BLaER1 (cell line): Measurements from ENCODE around the gene GFI1B.
A peak's percentile ranks its signal among the peaks of the same experiment; 100 is the strongest.

Experiments used
- H3K27ac ChIP-seq: shearing (Covaris generic); formaldehyde crosslinking; 2 replicates; pipeline ENCODE4 v1.8.1; 2022
- H3K27me3 ChIP-seq: shearing (Covaris generic); formaldehyde crosslinking; 2 replicates; pipeline ENCODE4 v1.8.1; 2022
- H3K36me3 ChIP-seq: shearing (Covaris generic); formaldehyde crosslinking; 2 replicates; pipeline ENCODE4 v1.8.1; 2022
- H3K4me1 ChIP-seq: shearing (Covaris generic); formaldehyde crosslinking; 2 replicates; pipeline ENCODE4 v1.8.1; 2022
- H3K4me2 ChIP-seq: shearing (Covaris generic); formaldehyde crosslinking; 2 replicates; pipeline ENCODE4 v1.8.1; 2022
- H3K4me3 ChIP-seq: shearing (Covaris generic); formaldehyde crosslinking; 2 replicates; pipeline ENCODE4 v1.8.1; 2022
- H3K9ac ChIP-seq: shearing (Covaris generic); formaldehyde crosslinking; 2 replicates; pipeline ENCODE4 v1.8.1; 2022
- H3K9me3 ChIP-seq: shearing (Covaris generic); formaldehyde crosslinking; 2 replicates; pipeline ENCODE4 v1.8.1; 2022
- H4K20me1 ChIP-seq: shearing (Covaris generic); formaldehyde crosslinking; 2 replicates; pipeline ENCODE4 v1.8.1; 2022
- Cebpa-rat ChIP-seq: shearing (Covaris generic); IDR thresholded peaks from 2 replicates; pipeline ENCODE4 v1.8.1; 2022

The GFI1B gene

DNA sequence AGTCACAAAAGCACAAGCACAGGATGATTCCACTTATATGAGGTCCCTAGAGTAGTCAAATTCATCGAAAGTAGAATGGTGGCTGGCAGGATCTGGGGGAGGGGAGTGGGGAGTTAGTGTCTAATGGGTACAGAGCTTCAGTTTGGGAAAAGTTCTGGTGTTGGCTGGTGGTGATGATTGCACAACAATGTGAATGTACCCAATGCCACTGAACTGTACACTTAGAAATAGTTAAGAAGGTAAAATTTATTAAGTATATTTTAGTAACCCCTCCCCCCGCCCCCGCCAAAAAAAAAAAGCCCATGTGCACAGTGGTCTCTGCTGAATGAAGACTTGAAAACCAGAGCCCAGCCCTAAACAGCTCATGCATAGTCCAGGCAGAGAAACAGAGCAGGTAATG lies 27.5 kb downstream of the GFI1B start:
- no peaks in the 10 kb centered on the region for H3K27me3 ChIP-seq
- H4K20me1 ChIP-seq = no peaks in the 10 kb centered on the region
- no peaks in the 10 kb centered on the region for H3K36me3 ChIP-seq
- H3K27ac ChIP-seq = no peak overlapping the region
- no peak overlapping the region for H3K4me3 ChIP-seq
- peaks cover 17% of the 10 kb centered on the region for H3K9me3 ChIP-seq
- no peak overlapping the region for H3K9ac ChIP-seq
- peak overlapping the region; percentile 96 for H3K4me2 ChIP-seq
- peaks cover 47% of the 10 kb centered on the region for H3K4me1 ChIP-seq
- TF ChIP-seq Cebpa-rat = no peak

GRCh38 chr9:133006731-133007352 lies 28.3 kb downstream of the GFI1B start:
- Histone ChIP-seq H3K9ac (no peak overlapping the region), H4K20me1 (no peaks in the 10 kb centered on the region), H3K4me3 (no peak overlapping the region), H3K36me3 (no peaks in the 10 kb centered on the region), H3K4me2 (no peak overlapping the region), H3K27me3 (no peaks in the 10 kb centered on the region), H3K9me3 (peaks cover 18% of the 10 kb centered on the region), H3K4me1 (peaks cover 40% of the 10 kb centered on the region), H3K27ac (no peak overlapping the region)
- no peak for TF ChIP-seq Cebpa-rat

- no peak overlapping the region for H3K27ac ChIP-seq
Observed at GRCh38 chr9:133008406-133008805, 29.9 kb downstream of the GFI1B start.

DNA sequence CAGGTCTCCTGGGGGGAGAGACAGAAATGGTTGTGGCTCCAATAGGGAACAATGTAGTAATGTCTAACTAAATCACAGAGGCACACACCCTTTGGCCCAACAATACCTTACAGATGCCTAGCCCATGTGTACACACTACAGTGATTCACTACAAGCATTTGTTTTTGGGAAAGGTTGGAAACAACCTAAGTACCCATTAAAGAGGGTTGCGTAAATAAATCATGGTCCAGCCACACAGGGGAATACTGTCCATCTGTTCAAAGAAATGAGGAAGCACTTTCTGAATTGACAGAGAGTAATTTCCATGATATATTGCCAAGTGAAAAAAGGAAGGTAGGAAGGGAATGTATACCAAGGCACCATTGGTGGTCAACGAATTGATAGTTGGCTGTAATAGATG lies 30.3 kb downstream of the GFI1B start:
- no peak for TF ChIP-seq Cebpa-rat
- Histone ChIP-seq H3K4me2 (no peak overlapping the region), H3K27ac (no peak overlapping the region), H3K4me1 (peaks cover 20% of the 10 kb centered on the region), H3K27me3 (no peaks in the 10 kb centered on the region), H3K36me3 (no peaks in the 10 kb centered on the region), H3K4me3 (no peak overlapping the region), H3K9ac (no peak overlapping the region), H3K9me3 (peaks cover 19% of the 10 kb centered on the region), H4K20me1 (no peaks in the 10 kb centered on the region)

More at GRCh38 chr9:133008406-133008805, 29.9 kb downstream of the GFI1B start:
- Histone ChIP-seq H3K4me3 (no peak overlapping the region), H4K20me1 (no peaks in the 10 kb centered on the region), H3K9ac (no peak overlapping the region), H3K4me2 (no peak overlapping the region), H3K9me3 (peaks cover 18% of the 10 kb centered on the region), H3K27me3 (no peaks in the 10 kb centered on the region), H3K4me1 (peaks cover 24% of the 10 kb centered on the region), H3K36me3 (no peaks in the 10 kb centered on the region)
- no peak for TF ChIP-seq Cebpa-rat

DNA sequence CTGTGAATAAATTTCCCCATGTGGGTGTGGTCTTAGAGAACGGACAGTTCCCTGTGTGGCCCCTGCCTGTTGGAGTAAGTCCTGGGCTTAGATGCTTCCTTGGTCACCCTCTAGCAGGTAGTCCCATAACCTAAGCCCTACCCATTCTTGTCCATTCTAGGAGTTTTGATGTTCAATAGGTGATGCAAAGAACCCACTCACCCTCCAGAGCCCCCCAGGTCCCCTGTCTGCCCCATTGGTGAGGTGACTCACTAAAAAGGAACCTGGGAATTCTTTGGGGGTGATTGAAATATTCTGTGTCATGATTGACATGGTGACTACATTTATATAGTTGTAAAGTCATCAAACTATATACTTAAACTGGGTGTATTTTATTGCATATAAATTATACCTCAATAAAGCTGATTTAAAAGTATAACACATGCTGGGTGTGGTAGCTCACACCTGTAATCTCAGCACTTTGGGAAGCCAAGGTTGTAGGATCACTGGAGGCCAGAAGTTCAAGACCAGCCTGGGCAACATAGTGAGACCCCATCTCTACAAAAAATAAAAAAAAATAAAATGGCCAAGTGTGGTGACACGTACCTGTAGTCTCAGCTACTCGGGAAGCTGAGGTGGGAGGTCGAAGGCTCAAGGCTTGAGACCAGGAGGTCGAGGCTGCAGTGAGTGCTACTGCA lies 31.6 kb downstream of the GFI1B start:
- no peak overlapping the region for H3K9ac ChIP-seq
- no peaks in the 10 kb centered on the region for H3K36me3 ChIP-seq
- H3K27me3 ChIP-seq = no peaks in the 10 kb centered on the region
- H3K27ac ChIP-seq = no peak overlapping the region
- no peak overlapping the region for H3K4me2 ChIP-seq
- H3K9me3 ChIP-seq = peaks cover 31% of the 10 kb centered on the region
- H3K4me1 ChIP-seq = peaks cover 8% of the 10 kb centered on the region
- no peak for TF ChIP-seq Cebpa-rat
- H3K4me3 ChIP-seq = no peak overlapping the region
- H4K20me1 ChIP-seq = no peaks in the 10 kb centered on the region

DNA sequence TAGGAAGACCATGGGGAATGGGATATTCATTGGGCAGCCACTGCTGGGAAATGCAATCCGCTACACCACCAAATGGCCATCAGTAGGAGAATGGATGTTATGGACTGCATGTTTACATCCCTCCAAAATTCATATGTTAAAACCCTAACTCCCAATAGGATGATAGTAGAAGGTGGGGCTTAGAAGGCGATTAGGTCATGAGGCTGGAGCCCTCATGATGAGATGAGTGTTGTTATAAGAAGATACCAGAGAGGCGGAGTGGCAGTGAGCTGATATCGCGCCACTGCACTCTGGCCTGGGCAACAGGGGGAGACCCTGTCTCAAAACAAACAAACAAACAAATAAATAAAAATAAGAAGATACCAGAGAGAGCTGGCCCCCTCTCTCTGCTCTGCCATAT lies 36.2 kb downstream of the GFI1B start:
- Histone ChIP-seq H4K20me1 (no peaks in the 10 kb centered on the region), H3K4me3 (no peak overlapping the region), H3K9ac (no peak overlapping the region), H3K27me3 (no peaks in the 10 kb centered on the region), H3K4me2 (no peak overlapping the region), H3K36me3 (no peaks in the 10 kb centered on the region), H3K9me3 (peaks cover 47% of the 10 kb centered on the region), H3K4me1 (no peaks in the 10 kb centered on the region), H3K27ac (no peak overlapping the region)
- no peak for TF ChIP-seq Cebpa-rat

GRCh38 chr9:133023117-133023890 lies 44.8 kb downstream of the GFI1B start:
- no peaks in the 10 kb centered on the region for H3K36me3 ChIP-seq
- H3K4me2 ChIP-seq = peak overlapping the region; percentile 70
- H3K27ac ChIP-seq = no peak overlapping the region
- H3K4me3 ChIP-seq = no peak overlapping the region
- TF ChIP-seq Cebpa-rat = no peak
- H3K27me3 ChIP-seq = no peaks in the 10 kb centered on the region
- peaks cover under 1% of the 10 kb centered on the region; the same call in 1 of the 2 replicates for H3K9me3 ChIP-seq
- H4K20me1 ChIP-seq = no peaks in the 10 kb centered on the region
- H3K4me1 ChIP-seq = peaks cover 22% of the 10 kb centered on the region
- no peak overlapping the region for H3K9ac ChIP-seq

GRCh38 chr9:133026426-133026825 lies 47.9 kb downstream of the GFI1B start:
- Histone ChIP-seq H3K27me3 (no peaks in the 10 kb centered on the region), H3K4me3 (no peak overlapping the region), H3K27ac (no peak overlapping the region), H3K4me2 (no peak overlapping the region), H3K36me3 (no peaks in the 10 kb centered on the region), H3K4me1 (peaks cover 35% of the 10 kb centered on the region), H3K9ac (no peak overlapping the region), H3K9me3 (no peaks in the 10 kb centered on the region), H4K20me1 (no peaks in the 10 kb centered on the region)
- no peak for TF ChIP-seq Cebpa-rat

DNA sequence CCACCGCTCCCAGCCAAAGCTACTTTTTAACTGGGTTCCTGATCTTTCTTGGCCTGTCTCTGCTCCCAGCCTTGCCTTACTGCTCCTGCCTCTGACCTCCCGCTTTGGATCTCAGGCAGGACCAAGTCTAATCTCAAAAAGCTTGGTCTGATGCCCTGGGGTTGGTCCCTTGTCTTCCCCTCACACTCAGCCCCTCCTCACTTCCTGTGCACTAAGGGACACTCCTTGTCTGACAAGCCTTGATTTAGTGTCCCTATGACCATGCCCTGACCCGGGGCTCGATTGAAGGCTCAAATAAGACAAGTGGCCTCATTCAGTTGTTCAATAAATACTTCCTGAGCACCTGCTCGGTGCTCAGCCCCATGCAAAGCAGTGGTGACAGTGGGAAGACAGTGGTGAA lies 48.6 kb downstream of the GFI1B start:
- TF ChIP-seq Cebpa-rat = no peak
- Histone ChIP-seq H3K27me3 (no peaks in the 10 kb centered on the region), H4K20me1 (no peaks in the 10 kb centered on the region), H3K4me3 (no peak overlapping the region), H3K36me3 (peaks cover 2% of the 10 kb centered on the region; the same call in 1 of the 2 replicates), H3K4me2 (no peak overlapping the region), H3K4me1 (peaks cover 40% of the 10 kb centered on the region), H3K9ac (no peak overlapping the region), H3K27ac (no peak overlapping the region), H3K9me3 (no peaks in the 10 kb centered on the region)

GRCh38 chr9:133028221-133028620 lies 49.7 kb downstream of the GFI1B start:
- H3K27me3 ChIP-seq = no peaks in the 10 kb centered on the region
- peaks cover under 1% of the 10 kb centered on the region; the same call in 1 of the 2 replicates for H3K9me3 ChIP-seq
- no peaks in the 10 kb centered on the region for H4K20me1 ChIP-seq
- TF ChIP-seq Cebpa-rat = no peak
- H3K27ac ChIP-seq = no peak overlapping the region
- no peak overlapping the region for H3K4me3 ChIP-seq
- no peak overlapping the region for H3K4me2 ChIP-seq
- peaks cover 13% of the 10 kb centered on the region for H3K36me3 ChIP-seq
- no peak overlapping the region for H3K9ac ChIP-seq
- H3K4me1 ChIP-seq = peaks cover 40% of the 10 kb centered on the region
